NT2/D1 (cell line): ENCODE results near the gene C3orf80.

ENCODE experiments used
- YY1 ChIP-seq: IDR thresholded peaks from 2 replicates; pipeline ENCODE4 v1.6.1; 2011; ENCODE audit not compliant: insufficient read length, insufficient read depth
- ZNF274 ChIP-seq: IDR thresholded peaks from 2 replicates; pipeline ENCODE4 v1.6.1; 2011; ENCODE audit warnings: mild to moderate bottlenecking, low read depth, low read length

DNA sequence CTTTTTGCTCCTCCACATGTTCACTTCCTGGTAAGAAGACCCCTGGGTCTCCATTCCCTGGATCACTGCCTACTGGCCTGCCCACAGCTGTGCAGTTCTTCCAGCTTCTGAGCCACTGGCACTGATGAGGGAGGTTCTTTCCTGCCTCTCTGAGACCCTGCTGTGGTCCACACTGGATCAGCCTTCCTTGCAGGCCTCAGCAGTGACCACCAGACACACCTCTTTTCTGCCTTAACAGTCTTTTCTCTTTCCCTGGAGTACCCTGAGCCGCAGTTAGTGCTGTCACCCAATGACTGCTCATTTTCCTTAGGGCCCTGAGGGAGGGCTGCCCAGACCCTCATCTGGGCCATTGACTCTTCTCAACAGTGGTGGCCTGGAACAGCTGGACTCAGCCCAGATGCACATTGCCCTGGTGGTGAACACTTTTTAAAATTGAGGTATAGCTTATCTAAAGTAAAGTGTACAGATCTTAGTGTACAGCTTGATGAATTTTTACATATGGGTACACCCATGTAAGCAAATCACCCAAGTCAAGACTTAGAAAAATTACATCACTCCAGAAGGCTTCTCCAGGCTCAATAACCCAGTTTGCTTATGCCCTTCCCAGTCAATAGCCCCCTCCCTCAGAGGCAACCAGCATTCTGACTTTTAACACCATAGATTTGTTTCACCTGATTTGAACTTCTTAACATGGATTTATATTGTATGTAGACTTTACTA, 32.8 kb upstream of the C3orf80 start:
- TF ChIP-seq YY1 (no peak), ZNF274 (no peak)
